Measurements from ENCODE around the gene SHISAL1. TPM values are rescaled to one million over a fixed set of nuclear protein-coding genes. Genes with fewer than 3 reads are reported as not detected.

Gene SHISAL1
- total and polyA plus RNA-seq, 2 donors (not counting 3 experiments of a cell fraction or from before 2014, with no cell fraction given) = 0.01 to 0.07 TPM

GRCh38 chr22:44284711-44285110 lies 28.0 kb downstream of the SHISAL1 start:
- BruUV-seq (replicated peaks) = no TSS peak
- Histone ChIP-seq H3K27ac (ENCODE audit: insufficient read depth, low read depth, low read length) (no peak overlapping the region), H3K4me2 (ENCODE audit: insufficient read depth, low read length) (no peak overlapping the region), H3K9ac (replicated peaks; ENCODE audit: extremely low read depth, insufficient read depth, low read length) (no peak overlapping the region), H3K27me3 (ENCODE audit: control insufficient read depth in 2 of 2, insufficient read depth in 2 of 2, low read length in 2 of 2) (no peaks in the 10 kb centered on the region), H2AFZ (ENCODE audit: low read depth, low read length) (no peak overlapping the region), H3K9me1 (replicated peaks; ENCODE audit: control insufficient read depth, extremely low read depth, insufficient read depth, low read length) (no peaks in the 10 kb centered on the region), H4K20me1 (replicated peaks; ENCODE audit: control insufficient read depth, extremely low read depth, insufficient read depth, low read length) (no peaks in the 10 kb centered on the region), H3K36me3 (ENCODE audit: control insufficient read depth in 2 of 2, extremely low read depth in 1 of 2, insufficient read depth in 2 of 2, low read length in 2 of 2) (no peaks in the 10 kb centered on the region), H3K4me1 (ENCODE audit: control insufficient read depth, extremely low read depth, insufficient read depth, low read length) (no peaks in the 10 kb centered on the region), H3K79me2 (ENCODE audit: control insufficient read depth, insufficient read depth, low read length) (no peaks in the 10 kb centered on the region), H3K9me3 (replicated peaks; ENCODE audit: control insufficient read depth, insufficient read depth, low read length) (no peaks in the 10 kb centered on the region), H3K4me3 (replicated peaks in 1 of 3; ENCODE audit: insufficient read depth in 1 of 3, low read depth in 1 of 3, low read length in 3 of 3) (no peak overlapping the region)
- intact Hi-C loops (cut with micrococcal nuclease) (no loop called here), dilution Hi-C loops (cut with MboI; ENCODE audit: extremely low pct_ligation_motif_present, low sequenced_read_pairs) (no loop called here)
- no peak for DNase-seq (ENCODE audit: low read depth, low spot score)
- FAIRE-seq = no peak
- TF ChIP-seq MAX (IDR thresholded peaks at IDR 0.05; ENCODE audit: insufficient read depth, insufficient read length) (no peak), FOS (IDR thresholded peaks at IDR 0.05; ENCODE audit: borderline replicate concordance, insufficient read depth, low read length) (no peak), CTCF (IDR thresholded peaks at IDR 0.05; ENCODE audit: extremely low read depth in 1 of 2, insufficient read depth in 1 of 2, low read depth in 1 of 2, low read length in 2 of 2) (no peak), POLR2AphosphoS5 (IDR thresholded peaks at IDR 0.05; ENCODE audit: insufficient read depth, low read depth, low read length) (no peak), EZH2 (IDR thresholded peaks at IDR 0.05; ENCODE audit: borderline replicate concordance, low read depth, low read length, severe bottlenecking) (no peak), POLR2A (IDR thresholded peaks at IDR 0.05; ENCODE audit: low read depth, low read length) (no peak), MYC (IDR thresholded peaks at IDR 0.05; ENCODE audit: low read depth, low read length) (no peak), JUN (IDR thresholded peaks at IDR 0.05; ENCODE audit: borderline replicate concordance, insufficient read depth, insufficient read length, low read depth) (no peak), GATA2 (IDR thresholded peaks at IDR 0.05; ENCODE audit: insufficient read depth, insufficient read length, low read depth, low read length) (no peak)
- POLR2A ChIA-PET = no interaction called here
- CTCF ChIA-PET = no interaction called here
